GM18951 (cell line): ENCODE data around the gene LIG1.

Experiments
- POLR2A ChIP-seq: IDR thresholded peaks from 4 replicates; pipeline ENCODE4 v1.6.1; 2011; ENCODE audit warnings: mild to moderate bottlenecking; ENCODE audit not compliant: insufficient read length, insufficient read depth; ENCODE audit errors: extremely low read depth
- in situ Hi-C: fragments of 300-500 bp; cut with MboI; formaldehyde crosslinking; loops from one replicate; pipeline ENCODE4 v1.12.0; 2022; ENCODE audit warnings: low sequenced_read_pairs, mixed read lengths, inconsistent platforms; ENCODE audit not compliant: unreplicated experiment

The LIG1 gene

GRCh38 chr19:48169578-48169938 is 586 bp downstream of the LIG1 start:
- in situ Hi-C loops, result no loop called here
- no peak for TF ChIP-seq POLR2A

- TF ChIP-seq POLR2A, result no peak
- in situ Hi-C loops, result no loop called here
Measured at GRCh38 chr19:48168689-48169088, 1.5 kb downstream of the LIG1 start.

GRCh38 chr19:48158210-48158790 is 11.8 kb downstream of the LIG1 start:
- in situ Hi-C loops, result loop anchor here (10.0 kb wide), 2 partner anchors 53 to 193 kb away; no protein-coding TSS in a partner anchor
- TF ChIP-seq POLR2A, result no peak

GRCh38 chr19:48154003-48154402 is 16.1 kb downstream of the LIG1 start:
- in situ Hi-C loops, result loop anchor here (10.0 kb wide), 2 partner anchors 49 to 189 kb away; no protein-coding TSS in a partner anchor

GRCh38 chr19:48152551-48152950 is 17.6 kb downstream of the LIG1 start:
- no peak for TF ChIP-seq POLR2A
- in situ Hi-C loops, result loop anchor here (10.0 kb wide), 2 partner anchors 48 to 188 kb away; no protein-coding TSS in a partner anchor

More at GRCh38 chr19:48154003-48154402, 16.1 kb downstream of the LIG1 start:
- no peak for TF ChIP-seq POLR2A

- TF ChIP-seq POLR2A, result no peak
- in situ Hi-C loops, result no loop called here
Measured at GRCh38 chr19:48149430-48149829, 20.7 kb downstream of the LIG1 start.

GRCh38 chr19:48148576-48148975 is 21.6 kb downstream of the LIG1 start:
- in situ Hi-C loops, result no loop called here
- no peak for TF ChIP-seq POLR2A

- TF ChIP-seq POLR2A, result no peak
- in situ Hi-C loops, result no loop called here
Measured at GRCh38 chr19:48147597-48148175, 22.5 kb downstream of the LIG1 start.

- no peak for TF ChIP-seq POLR2A
- in situ Hi-C loops, result no loop called here
Measured at GRCh38 chr19:48139053-48139452, 31.1 kb downstream of the LIG1 start.

GRCh38 chr19:48137411-48137810 is 32.7 kb downstream of the LIG1 start:
- no peak for TF ChIP-seq POLR2A
- in situ Hi-C loops, result no loop called here

- in situ Hi-C loops, result no loop called here
- TF ChIP-seq POLR2A, result no peak
Measured at GRCh38 chr19:48136547-48136946, 33.6 kb downstream of the LIG1 start.

- in situ Hi-C loops, result no loop called here
- TF ChIP-seq POLR2A, result no peak
Measured at GRCh38 chr19:48135411-48135810, 34.7 kb downstream of the LIG1 start.

GRCh38 chr19:48133094-48133493 is 37.0 kb downstream of the LIG1 start:
- TF ChIP-seq POLR2A, result no peak
- in situ Hi-C loops, result no loop called here

- TF ChIP-seq POLR2A, result no peak
- in situ Hi-C loops, result no loop called here
Measured at GRCh38 chr19:48127561-48127960, 42.6 kb downstream of the LIG1 start.
